SK-N-SH (cell line): Measurements from ENCODE around the gene RAMP1. TPM values are rescaled to one million over a fixed set of nuclear protein-coding genes. Genes with fewer than 3 reads are reported as not detected.

ENCODE experiments used
- CTCF ChIA-PET: fragments of 300-600, 350-600 bp; formaldehyde crosslinking; extraction: SDS; loops from one replicate; lab custom pipeline; 2021; lab: Yijun Ruan, JAX
- POLR2A ChIA-PET: fragments of 350-600 bp; sonication (Branson Sonifier 250); formaldehyde crosslinking; extraction: SDS; loops from one replicate; lab custom pipeline; 2020; ENCODE audit warnings: antibody characterized with exemption, inconsistent platforms; lab: Yijun Ruan, JAX
- DNase-seq: peaks from one replicate; pipeline ENCODE4 v3.0.0; 2012
- H2AFZ ChIP-seq: fragments of 200-600 bp; sonication (generic); 2 replicates; pipeline ENCODE4 v1.8.1; 2016; ENCODE audit warnings: antibody characterized with exemption, mild to moderate bottlenecking, low read depth
- H3F3A ChIP-seq: fragments of 200-600 bp; sonication (generic); replicated peaks from 2 replicates; pipeline ENCODE3; 2016; ENCODE audit warnings: antibody characterized with exemption, mild to moderate bottlenecking; ENCODE audit not compliant: insufficient read depth
- H3K27ac ChIP-seq, 2 experiments: fragments of 200-500 bp in 1 of 2; fragments of 200-600 bp in 1 of 2; sonication (Bioruptor generic) in 1 of 2; sonication (generic), shearing (Covaris generic) in 1 of 2; 2 replicates each; pipeline versions ENCODE4 v1.5.1 to v1.6.1; 2014 to 2016; ENCODE audit warnings: low read depth in 2 of 2, inconsistent platforms in 1 of 2, low read length in 1 of 2, mild to moderate bottlenecking in 1 of 2, mixed read lengths in 1 of 2
- H3K27me3 ChIP-seq: fragments of 200-600 bp; sonication (generic), shearing (Covaris generic); 2 replicates; pipeline ENCODE4 v1.6.1; 2016; ENCODE audit warnings: mixed run types; ENCODE audit not compliant: insufficient read depth
- H3K36me3 ChIP-seq, 2 experiments: fragments of 200-500 bp in 1 of 2; fragments of 200-600 bp in 1 of 2; sonication (Bioruptor generic) in 1 of 2; sonication (generic) in 1 of 2; replicated peaks in 1 of 2; 2 replicates each; pipeline versions ENCODE3 to v1.5.1; 2014 to 2016; ENCODE audit warnings: low read length in 1 of 2, mild to moderate bottlenecking in 1 of 2; ENCODE audit not compliant: insufficient read depth in 2 of 2, control insufficient read depth in 1 of 2
- H3K4me1 ChIP-seq, 2 experiments: fragments of 200-500 bp in 1 of 2; fragments of 200-600 bp in 1 of 2; sonication (Bioruptor generic) in 1 of 2; sonication (generic), shearing (Covaris generic) in 1 of 2; 2 replicates each; pipeline versions ENCODE4 v1.5.1 to v1.6.1; 2014 to 2016; ENCODE audit warnings: low read depth in 1 of 2, low read length in 1 of 2, mixed run types in 1 of 2; ENCODE audit not compliant: insufficient read depth in 2 of 2, control insufficient read depth in 1 of 2
- H3K4me2 ChIP-seq: fragments of 200-600 bp; sonication (generic), shearing (Covaris generic); 2 replicates; pipeline ENCODE4 v1.6.1; 2017; ENCODE audit warnings: mixed run types
- H3K4me3 ChIP-seq, 2 experiments: fragments of 200-500 bp in 1 of 2; fragments of 200-600 bp in 1 of 2; sonication (Bioruptor generic) in 1 of 2; sonication (generic), shearing (Covaris generic) in 1 of 2; 2 replicates each; pipeline versions ENCODE4 v1.5.1 to v1.8.1; 2014 to 2016; ENCODE audit warnings: low read depth in 2 of 2, inconsistent platforms in 1 of 2, low read length in 1 of 2, mild to moderate bottlenecking in 1 of 2, mixed read lengths in 1 of 2, moderate library complexity in 1 of 2
- H3K79me2 ChIP-seq: fragments of 200-600 bp; sonication (generic); 2 replicates; pipeline ENCODE4 v1.8.1; 2017; ENCODE audit warnings: mild to moderate bottlenecking; ENCODE audit not compliant: insufficient read depth
- H3K9ac ChIP-seq: fragments of 200-600 bp; sonication (generic); 2 replicates; pipeline ENCODE4 v1.6.1; 2017; ENCODE audit warnings: mixed run types
- H3K9me2 ChIP-seq: fragments of 200-600 bp; sonication (generic); 2 replicates; pipeline ENCODE4 v1.6.1; 2017; ENCODE audit warnings: mixed run types
- H3K9me3 ChIP-seq: fragments of 200-600 bp; sonication (generic); 2 replicates; pipeline ENCODE4 v1.6.1; 2017; ENCODE audit warnings: mixed run types, mild to moderate bottlenecking, moderate library complexity
- H4K20me1 ChIP-seq: fragments of 200-600 bp; sonication (generic); 2 replicates; pipeline ENCODE4 v1.6.1; 2017; ENCODE audit warnings: mild to moderate bottlenecking, mixed run types; ENCODE audit not compliant: insufficient read depth
- CTCF ChIP-seq: fragments of 200-600 bp; sonication (generic); IDR thresholded peaks from 2 replicates; pipeline ENCODE4 v1.6.1; 2017; ENCODE audit warnings: antibody characterized with exemption, mild to moderate bottlenecking, moderate library complexity
- ELF1 ChIP-seq: IDR thresholded peaks from 2 replicates; pipeline ENCODE4 v1.4.0; 2012
- EP300 ChIP-seq, 2 experiments: IDR thresholded peaks; 2 replicates each; pipeline versions ENCODE4 v1.4.0 to v1.6.1; 2012; ENCODE audit warnings: borderline replicate concordance in 1 of 2, low read depth in 1 of 2, low read length in 1 of 2
- EZH2phosphoT487 ChIP-seq: fragments of 200-600 bp; sonication (generic); IDR thresholded peaks from 2 replicates; pipeline ENCODE4 v1.6.1; 2017; ENCODE audit warnings: low read depth, mixed run types, mild to moderate bottlenecking, antibody characterized with exemption, moderate library complexity, borderline replicate concordance
- FOXM1 ChIP-seq: IDR thresholded peaks from 2 replicates; pipeline ENCODE4 v1.4.0; 2012; ENCODE audit warnings: low read depth, mild to moderate bottlenecking
- MAX ChIP-seq: IDR thresholded peaks from 2 replicates; pipeline ENCODE4 v1.4.0; 2012; ENCODE audit warnings: low read depth
- MEF2A ChIP-seq: IDR thresholded peaks from 2 replicates; pipeline ENCODE4 v1.4.0; 2012; ENCODE audit warnings: low read depth, borderline replicate concordance
- MXI1 ChIP-seq: IDR thresholded peaks from 2 replicates; pipeline ENCODE4 v1.6.1; 2012; ENCODE audit warnings: mild to moderate bottlenecking, low read depth, low read length, improper control_type of control experiment
- RCOR1 ChIP-seq: fragments of 150-350 bp; IDR thresholded peaks from 2 replicates; pipeline ENCODE4 v1.6.1; 2017; ENCODE audit warnings: antibody characterized with exemption, low read length
- REST ChIP-seq: IDR thresholded peaks from 2 replicates; pipeline ENCODE4 v1.6.1; 2012; ENCODE audit warnings: mild to moderate bottlenecking, low read depth, low read length, moderate library complexity
- RFX5 ChIP-seq: IDR thresholded peaks from 2 replicates; pipeline ENCODE4 v1.6.1; 2012; ENCODE audit warnings: mild to moderate bottlenecking, improper control_type of control experiment, low read length
- SMC3 ChIP-seq: IDR thresholded peaks from 2 replicates; pipeline ENCODE4 v1.6.1; 2012; ENCODE audit warnings: low read depth, low read length, improper control_type of control experiment
- TAF1 ChIP-seq: IDR thresholded peaks from 2 replicates; pipeline ENCODE4 v1.6.1; 2012; ENCODE audit warnings: low read depth, mild to moderate bottlenecking, low read length, moderate library complexity, borderline replicate concordance
- USF2 ChIP-seq: fragments of 150-350 bp; IDR thresholded peaks from 2 replicates; pipeline ENCODE4 v1.6.1; 2017; ENCODE audit warnings: antibody characterized with exemption, low read length, low read depth, borderline replicate concordance
- YY1 ChIP-seq: IDR thresholded peaks from 2 replicates; pipeline ENCODE4 v1.4.0; 2012; ENCODE audit warnings: low read depth, mild to moderate bottlenecking
- WGBS: methylation state at CpG from one replicate; pipeline ENCODE4 v1.1.6; 2017; ENCODE audit warnings: low lambda C conversion rate; 5-methylcytosine and 5-hydroxymethylcytosine counted together
- polyA plus RNA-seq, 3 experiments: library from polyadenylated mRNA; depleted of rRNA; stranded (reverse); fragments of >200 nt; gene quantifications; 2 replicates each; pipeline ENCODE4 v1.2.3, GENCODE V29; 2012

The RAMP1 gene
- polyA plus RNA-seq, 1 of the 3 experiments (the other 2 are of a cell fraction) = 27.9 TPM

- TF ChIP-seq REST (no peak), RFX5 (no peak)
These were observed 37.1 kb downstream of the RAMP1 start (continued) for GRCh38 chr2:237896507-237896892.

- Histone ChIP-seq H3K9ac (no peak overlapping the region), H3K36me3 (no peaks in the 10 kb centered on the region), H3K79me2 (no peaks in the 10 kb centered on the region), H3K27ac (peak overlapping the region in 1 of 2 experiments; percentile 89; a peak in 1 of 4 replicates), H3K27me3 (no peaks in the 10 kb centered on the region), H4K20me1 (no peaks in the 10 kb centered on the region), H3K4me3 (no peak overlapping the region), H3K9me3 (no peaks in the 10 kb centered on the region), H3K9me2 (no peaks in the 10 kb centered on the region), H3F3A (no peaks in the 10 kb centered on the region), H3K4me2 (no peak overlapping the region), H3K4me1 (peaks cover 7 to 62% of the 10 kb centered on the region in 2 experiments; a peak in 3 of 4 replicates)
- 91% methylated on average over 7 of the region's 10 CpGs for WGBS
- ChIA-PET POLR2A (no interaction called here), CTCF (interaction anchor here (2.6 kb wide), 1 partner anchor 26 kb away, joined by 11 read pairs; no protein-coding TSS in a partner anchor)
- DNase-seq = no peak
- TF ChIP-seq SMC3 (no peak), MEF2A (no peak), USF2 (no peak), ELF1 (no peak), YY1 (no peak), EP300 (IDR thresholded peaks at IDR 0.05; ENCODE audit: borderline replicate concordance in 1 of 2, low read depth in 1 of 2, low read length in 1 of 2) (no peak), FOXM1 (no peak), REST (no peak), RCOR1 (no peak), MXI1 (no peak), TAF1 (no peak), CTCF (no peak), MAX (no peak), EZH2phosphoT487 (no peak)
- TF ChIP-seq, all 33 proteins: peak for 0
- no peak overlapping the region for H2AFZ ChIP-seq
These were observed 37.5 kb downstream of the RAMP1 start for GRCh38 chr2:237896956-237897355.
